Neural cell (in vitro differentiated cells): ENCODE measurements around the gene PCLO.

ENCODE experiments used
- TAF1 ChIP-seq: IDR thresholded peaks from 2 replicates; pipeline ENCODE4 v1.6.1; 2012; ENCODE audit warnings: low read depth
- TF ChIP-seq, protein P1 (sequence below): IDR thresholded peaks from 2 replicates; pipeline ENCODE4 v1.6.1; 2012; ENCODE audit warnings: borderline replicate concordance

DNA sequence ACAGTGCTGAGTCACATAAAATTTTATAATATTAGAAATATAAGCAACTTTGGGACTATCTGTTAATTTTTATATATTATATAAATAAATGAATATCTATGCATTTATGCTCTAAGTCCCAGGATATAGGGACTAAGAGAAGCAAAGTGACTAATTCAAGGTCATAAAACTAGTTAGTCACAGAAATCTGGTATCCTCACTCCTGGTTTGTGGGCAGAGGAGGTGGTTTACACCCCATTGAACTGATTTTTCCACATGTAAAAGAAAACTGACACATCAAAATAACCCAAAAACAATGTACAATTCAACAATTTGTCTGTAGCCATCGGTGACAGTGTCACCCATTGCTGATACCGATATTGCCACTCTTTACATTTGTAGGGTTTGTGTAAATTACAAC lies 3.0 kb downstream of the PCLO start:
- TF ChIP-seq, protein P1, sequence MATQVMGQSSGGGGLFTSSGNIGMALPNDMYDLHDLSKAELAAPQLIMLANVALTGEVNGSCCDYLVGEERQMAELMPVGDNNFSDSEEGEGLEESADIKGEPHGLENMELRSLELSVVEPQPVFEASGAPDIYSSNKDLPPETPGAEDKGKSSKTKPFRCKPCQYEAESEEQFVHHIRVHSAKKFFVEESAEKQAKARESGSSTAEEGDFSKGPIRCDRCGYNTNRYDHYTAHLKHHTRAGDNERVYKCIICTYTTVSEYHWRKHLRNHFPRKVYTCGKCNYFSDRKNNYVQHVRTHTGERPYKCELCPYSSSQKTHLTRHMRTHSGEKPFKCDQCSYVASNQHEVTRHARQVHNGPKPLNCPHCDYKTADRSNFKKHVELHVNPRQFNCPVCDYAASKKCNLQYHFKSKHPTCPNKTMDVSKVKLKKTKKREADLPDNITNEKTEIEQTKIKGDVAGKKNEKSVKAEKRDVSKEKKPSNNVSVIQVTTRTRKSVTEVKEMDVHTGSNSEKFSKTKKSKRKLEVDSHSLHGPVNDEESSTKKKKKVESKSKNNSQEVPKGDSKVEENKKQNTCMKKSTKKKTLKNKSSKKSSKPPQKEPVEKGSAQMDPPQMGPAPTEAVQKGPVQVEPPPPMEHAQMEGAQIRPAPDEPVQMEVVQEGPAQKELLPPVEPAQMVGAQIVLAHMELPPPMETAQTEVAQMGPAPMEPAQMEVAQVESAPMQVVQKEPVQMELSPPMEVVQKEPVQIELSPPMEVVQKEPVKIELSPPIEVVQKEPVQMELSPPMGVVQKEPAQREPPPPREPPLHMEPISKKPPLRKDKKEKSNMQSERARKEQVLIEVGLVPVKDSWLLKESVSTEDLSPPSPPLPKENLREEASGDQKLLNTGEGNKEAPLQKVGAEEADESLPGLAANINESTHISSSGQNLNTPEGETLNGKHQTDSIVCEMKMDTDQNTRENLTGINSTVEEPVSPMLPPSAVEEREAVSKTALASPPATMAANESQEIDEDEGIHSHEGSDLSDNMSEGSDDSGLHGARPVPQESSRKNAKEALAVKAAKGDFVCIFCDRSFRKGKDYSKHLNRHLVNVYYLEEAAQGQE, result no peak
- TF ChIP-seq TAF1, result no peak
